ENCODE measurements around the gene GARNL3. TPM values are rescaled to one million over a fixed set of nuclear protein-coding genes. Genes with fewer than 3 reads are reported as not detected.

The GARNL3 gene
- total and polyA plus RNA-seq, 2 of the 13 experiments (the other 11 are each of a cell fraction or from before 2014, with no cell fraction given) = 3.9 to 11.0 TPM

DNA sequence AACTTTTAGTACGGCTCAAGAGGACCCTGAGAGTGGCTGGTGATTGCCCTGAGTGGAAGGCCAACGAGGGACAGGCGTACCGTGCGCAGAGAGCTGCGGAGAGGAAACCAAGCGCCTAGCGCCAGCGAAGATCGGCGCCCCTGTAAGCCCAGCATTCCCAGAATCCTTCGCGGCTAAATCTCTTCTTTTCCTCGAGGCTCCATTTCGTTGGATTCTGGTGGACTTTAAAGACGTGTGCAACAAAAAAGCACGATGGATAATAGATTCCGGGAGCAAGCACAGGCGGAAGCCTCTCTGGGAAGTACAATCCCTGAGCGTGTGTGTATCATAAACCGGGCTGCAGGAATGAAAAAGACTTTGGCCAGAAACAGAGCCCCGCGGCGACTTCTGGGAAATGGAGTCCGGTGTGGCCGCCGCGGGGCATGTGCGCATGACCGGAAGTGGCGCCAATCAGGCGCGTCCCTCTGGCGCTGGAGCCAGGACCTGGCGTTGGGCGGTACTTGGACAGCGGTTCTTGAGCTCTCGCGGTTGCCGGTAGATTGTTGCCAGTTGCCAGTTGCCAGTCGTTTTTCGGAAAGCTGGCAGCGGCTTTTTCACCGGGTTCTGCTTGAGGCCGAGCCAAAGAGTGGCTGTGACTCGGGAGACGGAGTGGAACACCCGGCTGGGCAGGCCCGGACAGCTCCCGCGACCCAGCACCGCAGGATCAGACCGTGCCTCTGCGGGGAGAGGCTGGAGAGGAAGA, 159.5 kb downstream of the GARNL3 start, which contains the start of gene ZNF79 (continued):
- TF ChIP-seq, protein P1, sequence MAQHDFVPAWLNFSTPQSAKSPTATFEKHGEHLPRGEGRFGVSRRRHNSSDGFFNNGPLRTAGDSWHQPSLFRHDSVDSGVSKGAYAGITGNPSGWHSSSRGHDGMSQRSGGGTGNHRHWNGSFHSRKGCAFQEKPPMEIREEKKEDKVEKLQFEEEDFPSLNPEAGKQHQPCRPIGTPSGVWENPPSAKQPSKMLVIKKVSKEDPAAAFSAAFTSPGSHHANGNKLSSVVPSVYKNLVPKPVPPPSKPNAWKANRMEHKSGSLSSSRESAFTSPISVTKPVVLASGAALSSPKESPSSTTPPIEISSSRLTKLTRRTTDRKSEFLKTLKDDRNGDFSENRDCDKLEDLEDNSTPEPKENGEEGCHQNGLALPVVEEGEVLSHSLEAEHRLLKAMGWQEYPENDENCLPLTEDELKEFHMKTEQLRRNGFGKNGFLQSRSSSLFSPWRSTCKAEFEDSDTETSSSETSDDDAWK (CRISPR knock-in tag; IDR thresholded peaks at IDR 0.05) = no peak
- TF ChIP-seq NAIF1 (CRISPR knock-in tag; IDR thresholded peaks at IDR 0.05; ENCODE audit: borderline replicate concordance) (peak; percentile 85; the same call in 1 of the 2 replicates), RFXAP (CRISPR knock-in tag; IDR thresholded peaks at IDR 0.05; ENCODE audit: borderline replicate concordance) (0 out of 2 replicates have a peak, but pooled peaks have one; percentile 23), KDM2A (CRISPR knock-in tag; IDR thresholded peaks at IDR 0.05; ENCODE audit: borderline replicate concordance, low read depth) (peak; percentile 89; the same call in 1 of the 2 replicates), SNRNP70 (IDR thresholded peaks at IDR 0.05; ENCODE audit: low read depth, low read length) (no peak), ZNF746 (CRISPR knock-in tag; IDR thresholded peaks at IDR 0.05) (no peak), ZNF431 (CRISPR knock-in tag; IDR thresholded peaks at IDR 0.05; ENCODE audit: borderline replicate concordance, low read depth) (no peak), MXD4 (CRISPR knock-in tag; IDR thresholded peaks at IDR 0.05) (peak; percentile 70), ZNF567 (CRISPR knock-in tag; IDR thresholded peaks at IDR 0.05; ENCODE audit: borderline replicate concordance) (peak; percentile 91; the same call in 1 of the 2 replicates), NR2F6 (IDR thresholded peaks at IDR 0.05) (no peak), NR2F6 (CRISPR knock-in tag; IDR thresholded peaks at IDR 0.05) (0 out of 2 replicates have a peak, but pooled peaks have one; percentile 11), KAT7 (CRISPR knock-in tag; IDR thresholded peaks at IDR 0.05; ENCODE audit: borderline replicate concordance) (peak; percentile 74; the same call in 1 of the 2 replicates), CHCHD3 (CRISPR knock-in tag; IDR thresholded peaks at IDR 0.05) (no peak), CENPX (CRISPR knock-in tag; IDR thresholded peaks at IDR 0.05) (no peak), ARHGAP35 (CRISPR knock-in tag; IDR thresholded peaks at IDR 0.05; ENCODE audit: borderline replicate concordance) (no peak; the same call in 1 of the 2 replicates), ZNF598 (CRISPR knock-in tag; IDR thresholded peaks at IDR 0.05; ENCODE audit: borderline replicate concordance) (peak; percentile 50; the same call in 1 of the 2 replicates), GFI1 (CRISPR knock-in tag; IDR thresholded peaks at IDR 0.05; ENCODE audit: borderline replicate concordance) (peak; percentile 69; the same call in 1 of the 2 replicates), IKZF1 (IDR thresholded peaks at IDR 0.05) (no peak), MEIS2 (CRISPR knock-in tag; IDR thresholded peaks at IDR 0.05) (0 out of 2 replicates have a peak, but pooled peaks have one; percentile 10)
- TF ChIP-seq, protein P2, sequence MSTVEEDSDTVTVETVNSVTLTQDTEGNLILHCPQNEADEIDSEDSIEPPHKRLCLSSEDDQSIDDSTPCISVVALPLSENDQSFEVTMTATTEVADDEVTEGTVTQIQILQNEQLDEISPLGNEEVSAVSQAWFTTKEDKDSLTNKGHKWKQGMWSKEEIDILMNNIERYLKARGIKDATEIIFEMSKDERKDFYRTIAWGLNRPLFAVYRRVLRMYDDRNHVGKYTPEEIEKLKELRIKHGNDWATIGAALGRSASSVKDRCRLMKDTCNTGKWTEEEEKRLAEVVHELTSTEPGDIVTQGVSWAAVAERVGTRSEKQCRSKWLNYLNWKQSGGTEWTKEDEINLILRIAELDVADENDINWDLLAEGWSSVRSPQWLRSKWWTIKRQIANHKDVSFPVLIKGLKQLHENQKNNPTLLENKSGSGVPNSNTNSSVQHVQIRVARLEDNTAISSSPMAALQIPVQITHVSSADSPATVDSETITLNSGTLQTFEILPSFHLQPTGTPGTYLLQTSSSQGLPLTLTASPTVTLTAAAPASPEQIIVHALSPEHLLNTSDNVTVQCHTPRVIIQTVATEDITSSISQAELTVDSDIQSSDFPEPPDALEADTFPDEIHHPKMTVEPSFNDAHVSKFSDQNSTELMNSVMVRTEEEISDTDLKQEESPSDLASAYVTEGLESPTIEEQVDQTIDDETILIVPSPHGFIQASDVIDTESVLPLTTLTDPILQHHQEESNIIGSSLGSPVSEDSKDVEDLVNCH (CRISPR knock-in tag; IDR thresholded peaks at IDR 0.05) = no peak
- TF ChIP-seq, protein P3, sequence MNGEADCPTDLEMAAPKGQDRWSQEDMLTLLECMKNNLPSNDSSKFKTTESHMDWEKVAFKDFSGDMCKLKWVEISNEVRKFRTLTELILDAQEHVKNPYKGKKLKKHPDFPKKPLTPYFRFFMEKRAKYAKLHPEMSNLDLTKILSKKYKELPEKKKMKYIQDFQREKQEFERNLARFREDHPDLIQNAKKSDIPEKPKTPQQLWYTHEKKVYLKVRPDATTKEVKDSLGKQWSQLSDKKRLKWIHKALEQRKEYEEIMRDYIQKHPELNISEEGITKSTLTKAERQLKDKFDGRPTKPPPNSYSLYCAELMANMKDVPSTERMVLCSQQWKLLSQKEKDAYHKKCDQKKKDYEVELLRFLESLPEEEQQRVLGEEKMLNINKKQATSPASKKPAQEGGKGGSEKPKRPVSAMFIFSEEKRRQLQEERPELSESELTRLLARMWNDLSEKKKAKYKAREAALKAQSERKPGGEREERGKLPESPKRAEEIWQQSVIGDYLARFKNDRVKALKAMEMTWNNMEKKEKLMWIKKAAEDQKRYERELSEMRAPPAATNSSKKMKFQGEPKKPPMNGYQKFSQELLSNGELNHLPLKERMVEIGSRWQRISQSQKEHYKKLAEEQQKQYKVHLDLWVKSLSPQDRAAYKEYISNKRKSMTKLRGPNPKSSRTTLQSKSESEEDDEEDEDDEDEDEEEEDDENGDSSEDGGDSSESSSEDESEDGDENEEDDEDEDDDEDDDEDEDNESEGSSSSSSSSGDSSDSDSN (CRISPR knock-in tag; IDR thresholded peaks at IDR 0.05) = peak; percentile 78
- TF ChIP-seq, protein P4, sequence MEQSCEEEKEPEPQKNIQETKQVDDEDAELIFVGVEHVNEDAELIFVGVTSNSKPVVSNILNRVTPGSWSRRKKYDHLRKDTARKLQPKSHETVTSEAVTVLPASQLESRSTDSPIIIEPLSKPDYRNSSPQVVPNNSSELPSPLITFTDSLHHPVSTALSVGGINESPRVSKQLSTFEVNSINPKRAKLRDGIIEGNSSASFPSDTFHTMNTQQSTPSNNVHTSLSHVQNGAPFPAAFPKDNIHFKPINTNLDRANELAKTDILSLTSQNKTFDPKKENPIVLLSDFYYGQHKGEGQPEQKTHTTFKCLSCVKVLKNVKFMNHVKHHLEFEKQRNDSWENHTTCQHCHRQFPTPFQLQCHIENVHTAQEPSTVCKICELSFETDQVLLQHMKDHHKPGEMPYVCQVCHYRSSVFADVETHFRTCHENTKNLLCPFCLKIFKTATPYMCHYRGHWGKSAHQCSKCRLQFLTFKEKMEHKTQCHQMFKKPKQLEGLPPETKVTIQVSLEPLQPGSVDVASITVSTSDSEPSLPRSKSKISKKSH (CRISPR knock-in tag; IDR thresholded peaks at IDR 0.05; ENCODE audit: borderline replicate concordance) = no peak
